Transverse colon (tissue), 3 donors: ENCODE data around the gene LRPAP1.

ENCODE experiments used
- CTCF ChIP-seq, 5 experiments: fragments of 200-600 bp in 3 of 5; fragments of 450-650 bp in 2 of 5; sonication (generic) in 3 of 5; IDR thresholded peaks; 1 replicate in 2 of 5; 2 replicates in 3 of 5; pipeline ENCODE4 v1.5.1; 2016 to 2017; ENCODE audit warnings: antibody characterized with exemption in 5 of 5, inconsistent platforms in 3 of 5, mild to moderate bottlenecking in 2 of 5, moderate library complexity in 1 of 5
- POLR2A ChIP-seq: fragments of 450-650 bp; IDR thresholded peaks from one replicate; pipeline ENCODE4 v1.6.1; 2016; ENCODE audit warnings: antibody characterized with exemption, mild to moderate bottlenecking, moderate library complexity

GRCh38 chr4:3502941-3503936 is 29.0 kb downstream of the LRPAP1 start:
- TF ChIP-seq CTCF (IDR thresholded peaks at IDR 0.05) (no peak), POLR2A (no peak)
